GM12878 (cell line): ENCODE measurements around the gene UMPS. TPM values are rescaled to one million over a fixed set of nuclear protein-coding genes. Genes with fewer than 3 reads are reported as not detected.

Experiments used
- ATF7 ChIP-seq: fragments of 450-650 bp; IDR thresholded peaks from 2 replicates; pipeline ENCODE4 v1.6.1; 2016; ENCODE audit warnings: low read depth, mild to moderate bottlenecking
- BHLHE40 ChIP-seq, 2 experiments: fragments of 450-650 bp in 1 of 2; IDR thresholded peaks; 2 replicates each; pipeline ENCODE4 v1.6.1; 2011 to 2017; ENCODE audit warnings: low read depth in 2 of 2, borderline replicate concordance in 1 of 2, improper control_type of control experiment in 1 of 2, low read length in 1 of 2, mild to moderate bottlenecking in 1 of 2
- CBX5 ChIP-seq: sonication (generic); IDR thresholded peaks from 2 replicates; pipeline ENCODE4 v1.6.1; 2016; ENCODE audit warnings: low read depth, moderate library complexity, mild to moderate bottlenecking, inconsistent platforms
- GATAD2B ChIP-seq: fragments of 450-650 bp; conservative IDR thresholded peaks from 2 replicates; pipeline ENCODE4 v1.6.1; 2017; ENCODE audit warnings: low read depth, mild to moderate bottlenecking, moderate library complexity
- HDGF ChIP-seq: fragments of 450-650 bp; IDR thresholded peaks from 2 replicates; pipeline ENCODE4 v1.6.1; 2016; ENCODE audit warnings: antibody characterized with exemption
- IKZF1 ChIP-seq: fragments of 450-650 bp; conservative IDR thresholded peaks from 2 replicates; pipeline ENCODE4 v1.6.1; 2017; ENCODE audit warnings: antibody characterized with exemption, mild to moderate bottlenecking
- JUNB ChIP-seq: IDR thresholded peaks from 2 replicates; pipeline ENCODE4 v1.6.1; 2016; ENCODE audit warnings: antibody characterized with exemption, mild to moderate bottlenecking
- MEF2A ChIP-seq: IDR thresholded peaks from 2 replicates; pipeline ENCODE4 v1.6.1; 2011; ENCODE audit warnings: low read depth, mild to moderate bottlenecking, low read length, moderate library complexity; ENCODE audit not compliant: insufficient read depth
- NBN ChIP-seq: fragments of 450-650 bp; IDR thresholded peaks from 2 replicates; pipeline ENCODE4 v1.6.1; 2016
- NR2F1 ChIP-seq: fragments of 450-650 bp; conservative IDR thresholded peaks from 2 replicates; pipeline ENCODE4 v1.6.1; 2017; ENCODE audit warnings: mild to moderate bottlenecking
- NRF1 ChIP-seq: conservative IDR thresholded peaks from 2 replicates; pipeline ENCODE4 v1.6.1; 2011; ENCODE audit warnings: mild to moderate bottlenecking, low read depth, low read length, improper control_type of control experiment
- POU2F2 ChIP-seq: IDR thresholded peaks from 3 replicates; pipeline ENCODE4 v1.6.1; 2011; ENCODE audit warnings: low read depth, mild to moderate bottlenecking, low read length, borderline replicate concordance
- RCOR1 ChIP-seq: conservative IDR thresholded peaks from 2 replicates; pipeline ENCODE4 v1.6.1; 2012; ENCODE audit warnings: low read depth, low read length, improper control_type of control experiment
- SMAD1 ChIP-seq: fragments of 450-650 bp; IDR thresholded peaks from 2 replicates; pipeline ENCODE4 v1.6.1; 2018; ENCODE audit warnings: mild to moderate bottlenecking, low read depth; ENCODE audit not compliant: partially characterized antibody
- TAF1 ChIP-seq: IDR thresholded peaks from 2 replicates; pipeline ENCODE4 v1.6.1; 2011; ENCODE audit warnings: mild to moderate bottlenecking, low read depth, low read length, borderline replicate concordance
- TBL1XR1 ChIP-seq: IDR thresholded peaks from 2 replicates; pipeline ENCODE4 v1.6.1; 2012; ENCODE audit warnings: low read depth, low read length, improper control_type of control experiment
- YBX1 ChIP-seq: fragments of 450-650 bp; IDR thresholded peaks from 2 replicates; pipeline ENCODE4 v1.6.1; 2016; ENCODE audit warnings: antibody characterized with exemption
- ZNF24 ChIP-seq: fragments of 450-650 bp; IDR thresholded peaks from 2 replicates; pipeline ENCODE4 v1.6.1; 2017; ENCODE audit warnings: antibody characterized with exemption, mild to moderate bottlenecking
- ZNF384 ChIP-seq: IDR thresholded peaks from 2 replicates; pipeline ENCODE4 v1.6.1; 2012; ENCODE audit warnings: low read depth, mild to moderate bottlenecking, low read length, improper control_type of control experiment, borderline replicate concordance
- polyA plus RNA-seq, 11 experiments: library from polyadenylated mRNA; depleted of rRNA in 4 of 11; unstranded in 6 of 11; stranded (reverse) in 5 of 11; fragments of >200 nt; fragmentation: Nextera tagmentation in 4 of 11; fragmentation: Illumina TruSeq in 1 of 11; extraction: Ambion mirVana in 4 of 11; extraction: Trizol in 1 of 11; gene quantifications; 1 replicate in 1 of 11; 2 replicates in 10 of 11; pipeline versions ENCODE4 v1.2.1 to v1.2.3, GENCODE V29; 2011 to 2016; ENCODE audit warnings: inconsistent platforms in 2 of 11, missing spikeins in 2 of 11, low read depth in 1 of 11
- total RNA-seq, 4 experiments: library from RNA; depleted of rRNA in 3 of 4; stranded (reverse); fragments of >200 nt in 3 of 4; fragmentation: Illumina TruSeq in 1 of 4; extraction: Trizol in 1 of 4; gene quantifications; 2 replicates each; pipeline versions ENCODE4 v1.2.1 to v1.2.3, GENCODE V29; 2013 to 2021
- TF ChIP-seq, protein P1 (sequence below), 3 experiments: IDR thresholded peaks in 2 of 3; conservative IDR thresholded peaks in 1 of 3; 2 replicates each; pipeline ENCODE4 v1.5.1; 2011; ENCODE audit warnings: low read depth in 3 of 3, low read length in 3 of 3, mild to moderate bottlenecking in 3 of 3, control low read depth in 2 of 3, moderate library complexity in 2 of 3, inconsistent platforms in 1 of 3, mixed read lengths in 1 of 3; ENCODE audit not compliant: control insufficient read depth in 2 of 3, insufficient read depth in 1 of 3; ENCODE audit errors: extremely low read depth in 1 of 3
- TF ChIP-seq, protein P2 (sequence below): IDR thresholded peaks from 2 replicates; pipeline ENCODE4 v1.6.1; 2012; ENCODE audit warnings: improper control_type of control experiment, low read depth, low read length; ENCODE audit not compliant: insufficient replicate concordance
- TF ChIP-seq, protein P3 (sequence below): IDR thresholded peaks from 2 replicates; pipeline ENCODE4 v1.6.1; 2012; ENCODE audit warnings: low read depth, low read length, improper control_type of control experiment

Gene UMPS
- total and polyA plus RNA-seq, 10 of the 15 experiments (the other 5 are each of a cell fraction or from before 2014, with no cell fraction given) = 30.6 to 82.8 (median 49.5) TPM

DNA sequence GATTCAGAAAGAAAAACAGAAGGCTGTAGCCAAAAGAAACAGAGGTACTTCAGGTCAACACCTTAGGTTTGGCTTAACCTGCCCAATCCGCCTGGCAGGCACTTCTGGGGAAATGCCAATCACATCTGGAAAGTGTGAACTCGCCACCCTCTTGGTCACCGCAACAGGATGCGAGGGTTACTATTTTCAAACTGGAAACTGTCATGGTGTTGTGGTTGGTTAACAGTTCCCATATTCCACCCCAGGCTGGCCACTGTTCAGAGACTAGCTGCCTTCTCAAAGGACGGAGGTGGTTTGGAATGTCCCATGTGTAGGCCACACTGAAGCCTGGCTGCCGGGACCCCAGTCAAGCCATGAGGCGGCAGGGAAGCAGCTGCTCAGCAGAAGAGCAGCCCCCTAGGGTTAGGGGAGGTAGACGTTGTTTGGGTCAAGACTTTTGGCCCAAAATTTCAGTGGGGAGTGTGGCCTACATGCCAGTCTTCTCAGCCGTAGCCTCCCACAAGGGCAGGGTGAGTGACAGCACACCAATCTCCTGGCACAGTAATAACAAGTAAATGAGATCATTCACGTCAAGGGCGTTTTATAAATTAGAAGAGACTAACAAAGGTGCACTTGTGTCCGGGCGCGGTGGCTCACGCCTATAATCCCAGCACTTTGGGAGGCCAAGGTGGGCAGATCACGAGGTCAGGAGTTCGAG is 54.6 kb downstream of the UMPS start (continued):
- TF ChIP-seq, protein P1, sequence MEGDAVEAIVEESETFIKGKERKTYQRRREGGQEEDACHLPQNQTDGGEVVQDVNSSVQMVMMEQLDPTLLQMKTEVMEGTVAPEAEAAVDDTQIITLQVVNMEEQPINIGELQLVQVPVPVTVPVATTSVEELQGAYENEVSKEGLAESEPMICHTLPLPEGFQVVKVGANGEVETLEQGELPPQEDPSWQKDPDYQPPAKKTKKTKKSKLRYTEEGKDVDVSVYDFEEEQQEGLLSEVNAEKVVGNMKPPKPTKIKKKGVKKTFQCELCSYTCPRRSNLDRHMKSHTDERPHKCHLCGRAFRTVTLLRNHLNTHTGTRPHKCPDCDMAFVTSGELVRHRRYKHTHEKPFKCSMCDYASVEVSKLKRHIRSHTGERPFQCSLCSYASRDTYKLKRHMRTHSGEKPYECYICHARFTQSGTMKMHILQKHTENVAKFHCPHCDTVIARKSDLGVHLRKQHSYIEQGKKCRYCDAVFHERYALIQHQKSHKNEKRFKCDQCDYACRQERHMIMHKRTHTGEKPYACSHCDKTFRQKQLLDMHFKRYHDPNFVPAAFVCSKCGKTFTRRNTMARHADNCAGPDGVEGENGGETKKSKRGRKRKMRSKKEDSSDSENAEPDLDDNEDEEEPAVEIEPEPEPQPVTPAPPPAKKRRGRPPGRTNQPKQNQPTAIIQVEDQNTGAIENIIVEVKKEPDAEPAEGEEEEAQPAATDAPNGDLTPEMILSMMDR (IDR thresholded peaks at IDR 0.05 in 2 of 3, conservative IDR thresholded peaks at IDR 0.05 in 1 of 3; ENCODE audit: control insufficient read depth in 2 of 3, extremely low read depth in 1 of 3, insufficient read depth in 1 of 3, low read depth in 3 of 3, low read length in 3 of 3) = no peak
- TF ChIP-seq, protein P2, sequence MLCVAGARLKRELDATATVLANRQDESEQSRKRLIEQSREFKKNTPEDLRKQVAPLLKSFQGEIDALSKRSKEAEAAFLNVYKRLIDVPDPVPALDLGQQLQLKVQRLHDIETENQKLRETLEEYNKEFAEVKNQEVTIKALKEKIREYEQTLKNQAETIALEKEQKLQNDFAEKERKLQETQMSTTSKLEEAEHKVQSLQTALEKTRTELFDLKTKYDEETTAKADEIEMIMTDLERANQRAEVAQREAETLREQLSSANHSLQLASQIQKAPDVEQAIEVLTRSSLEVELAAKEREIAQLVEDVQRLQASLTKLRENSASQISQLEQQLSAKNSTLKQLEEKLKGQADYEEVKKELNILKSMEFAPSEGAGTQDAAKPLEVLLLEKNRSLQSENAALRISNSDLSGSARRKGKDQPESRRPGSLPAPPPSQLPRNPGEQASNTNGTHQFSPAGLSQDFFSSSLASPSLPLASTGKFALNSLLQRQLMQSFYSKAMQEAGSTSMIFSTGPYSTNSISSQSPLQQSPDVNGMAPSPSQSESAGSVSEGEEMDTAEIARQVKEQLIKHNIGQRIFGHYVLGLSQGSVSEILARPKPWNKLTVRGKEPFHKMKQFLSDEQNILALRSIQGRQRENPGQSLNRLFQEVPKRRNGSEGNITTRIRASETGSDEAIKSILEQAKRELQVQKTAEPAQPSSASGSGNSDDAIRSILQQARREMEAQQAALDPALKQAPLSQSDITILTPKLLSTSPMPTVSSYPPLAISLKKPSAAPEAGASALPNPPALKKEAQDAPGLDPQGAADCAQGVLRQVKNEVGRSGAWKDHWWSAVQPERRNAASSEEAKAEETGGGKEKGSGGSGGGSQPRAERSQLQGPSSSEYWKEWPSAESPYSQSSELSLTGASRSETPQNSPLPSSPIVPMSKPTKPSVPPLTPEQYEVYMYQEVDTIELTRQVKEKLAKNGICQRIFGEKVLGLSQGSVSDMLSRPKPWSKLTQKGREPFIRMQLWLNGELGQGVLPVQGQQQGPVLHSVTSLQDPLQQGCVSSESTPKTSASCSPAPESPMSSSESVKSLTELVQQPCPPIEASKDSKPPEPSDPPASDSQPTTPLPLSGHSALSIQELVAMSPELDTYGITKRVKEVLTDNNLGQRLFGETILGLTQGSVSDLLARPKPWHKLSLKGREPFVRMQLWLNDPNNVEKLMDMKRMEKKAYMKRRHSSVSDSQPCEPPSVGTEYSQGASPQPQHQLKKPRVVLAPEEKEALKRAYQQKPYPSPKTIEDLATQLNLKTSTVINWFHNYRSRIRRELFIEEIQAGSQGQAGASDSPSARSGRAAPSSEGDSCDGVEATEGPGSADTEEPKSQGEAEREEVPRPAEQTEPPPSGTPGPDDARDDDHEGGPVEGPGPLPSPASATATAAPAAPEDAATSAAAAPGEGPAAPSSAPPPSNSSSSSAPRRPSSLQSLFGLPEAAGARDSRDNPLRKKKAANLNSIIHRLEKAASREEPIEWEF = no peak
- TF ChIP-seq YBX1 (no peak), GATAD2B (peak; percentile 90), SMAD1 (no peak), NBN (peak; percentile 48; the same call in 1 of the 2 replicates), ATF7 (0 out of 2 replicates have a peak, but pooled peaks have one; percentile 33), NR2F1 (peak; percentile 83), JUNB (no peak), ZNF24 (no peak), HDGF (no peak), IKZF1 (peak; percentile 98), TAF1 (no peak), NRF1 (no peak), POU2F2 (no peak), TBL1XR1 (0 out of 2 replicates have a peak, but pooled peaks have one; percentile 23), ZNF384 (no peak), CBX5 (no peak), MEF2A (0 out of 2 replicates have a peak, but pooled peaks have one; percentile 29), BHLHE40 (IDR thresholded peaks at IDR 0.05; ENCODE audit: borderline replicate concordance in 1 of 2, low read depth in 2 of 2, low read length in 1 of 2) (peak in 1 of 2 experiments; percentile 58; a peak in 2 of 4 replicates), RCOR1 (no peak)
- TF ChIP-seq, protein P3, sequence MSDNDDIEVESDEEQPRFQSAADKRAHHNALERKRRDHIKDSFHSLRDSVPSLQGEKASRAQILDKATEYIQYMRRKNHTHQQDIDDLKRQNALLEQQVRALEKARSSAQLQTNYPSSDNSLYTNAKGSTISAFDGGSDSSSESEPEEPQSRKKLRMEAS = no peak
